Neural progenitor cell (in vitro differentiated cells): ENCODE data around the gene XPNPEP1.

ENCODE experiments used
- CTCF ChIP-seq: fragments of 200-600 bp; sonication (generic); IDR thresholded peaks from 2 replicates; pipeline ENCODE4 v1.5.1; 2017; ENCODE audit warnings: antibody characterized with exemption, mild to moderate bottlenecking
- EZH2 ChIP-seq: fragments of 200-600 bp; sonication (generic); IDR thresholded peaks from 2 replicates; pipeline ENCODE4 v1.6.1; 2017; ENCODE audit warnings: antibody characterized with exemption, mild to moderate bottlenecking, moderate library complexity
- EZH2phosphoT487 ChIP-seq: fragments of 200-600 bp; sonication (generic); IDR thresholded peaks from 2 replicates; pipeline ENCODE4 v1.6.1; 2017; ENCODE audit warnings: antibody characterized with exemption

- TF ChIP-seq CTCF, result no peak
- TF ChIP-seq EZH2, result no peak
- no peak for TF ChIP-seq EZH2phosphoT487
Measured at GRCh38 chr10:109866995-109867635, 56.2 kb downstream of the XPNPEP1 start.
